RKO (cell line): ENCODE results near the gene CTNND1.
"Not testable (repeated sequence)": the region's sequence is repeated elsewhere in the genome, so short reads cannot be mapped to it uniquely, and the experiment has no call there.

Experiments used
- DNase-seq: peaks from one replicate; pipeline ENCODE4 v3.0.0-alpha.2; 2016; ENCODE audit warnings: low spot score

Gene CTNND1

GRCh38 chr11:57791321-57792059 lies 29.9 kb downstream of the CTNND1 start:
- DNase-seq: no peak

- DNase-seq: no peak
Observed at GRCh38 chr11:57792060-57792541, 30.5 kb downstream of the CTNND1 start.

GRCh38 chr11:57792870-57793269 lies 31.3 kb downstream of the CTNND1 start:
- DNase-seq: no peak

- DNase-seq: no peak
Observed at GRCh38 chr11:57793351-57794115, 31.9 kb downstream of the CTNND1 start.

GRCh38 chr11:57798905-57799559 lies 37.4 kb downstream of the CTNND1 start:
- no peak for DNase-seq

- DNase-seq: peak; percentile 82
Observed at GRCh38 chr11:57800444-57801182, 39.0 kb downstream of the CTNND1 start.

- DNase-seq: no peak
Observed at GRCh38 chr11:57801183-57801485, 39.5 kb downstream of the CTNND1 start.

- no peak for DNase-seq
Observed at GRCh38 chr11:57802411-57802810, 40.8 kb downstream of the CTNND1 start.

- DNase-seq: no peak
Observed at GRCh38 chr11:57804466-57804865, 42.9 kb downstream of the CTNND1 start.

GRCh38 chr11:57805780-57806179 lies 44.2 kb downstream of the CTNND1 start:
- DNase-seq: no peak

- DNase-seq: no peak
Observed at GRCh38 chr11:57812634-57813033, 51.0 kb downstream of the CTNND1 start.

- no peak for DNase-seq
Observed at GRCh38 chr11:57815476-57815875, 53.9 kb downstream of the CTNND1 start.

- no peak for DNase-seq
Observed at GRCh38 chr11:57815877-57816276, 54.3 kb downstream of the CTNND1 start.

- DNase-seq: no peak
Observed at GRCh38 chr11:57818812-57819211, 57.2 kb downstream of the CTNND1 start.

GRCh38 chr11:57819252-57819979 lies 57.8 kb downstream of the CTNND1 start:
- DNase-seq: no peak

GRCh38 chr11:57823859-57824258 lies 62.3 kb downstream of the CTNND1 start:
- DNase-seq: no peak

GRCh38 chr11:57834852-57835251 lies 73.2 kb downstream of the CTNND1 start:
- DNase-seq: no peak

- not testable (repeated sequence) for DNase-seq
Observed at GRCh38 chr11:57838609-57839008, 77.0 kb downstream of the CTNND1 start.

- DNase-seq: no peak
Observed at GRCh38 chr11:57842873-57843272, 81.3 kb downstream of the CTNND1 start.

- no peak for DNase-seq
Observed at GRCh38 chr11:57867966-57868365, 106.4 kb downstream of the CTNND1 start.

GRCh38 chr11:57868491-57868890 lies 106.9 kb downstream of the CTNND1 start:
- no peak for DNase-seq
